CD4-positive, alpha-beta T cell treated with Interleukin-4 for 1 hour (primary cell): Measurements from ENCODE around the gene ANKRD61.
"Not testable (repeated sequence)": the region's sequence is repeated elsewhere in the genome, so short reads cannot be mapped to it uniquely, and the experiment has no call there.

Source experiments
- DNase-seq, 2 donors: peaks; one replicate each; pipeline ENCODE4 v3.0.0-alpha.2; 2020 to 2022

The ANKRD61 gene

DNA sequence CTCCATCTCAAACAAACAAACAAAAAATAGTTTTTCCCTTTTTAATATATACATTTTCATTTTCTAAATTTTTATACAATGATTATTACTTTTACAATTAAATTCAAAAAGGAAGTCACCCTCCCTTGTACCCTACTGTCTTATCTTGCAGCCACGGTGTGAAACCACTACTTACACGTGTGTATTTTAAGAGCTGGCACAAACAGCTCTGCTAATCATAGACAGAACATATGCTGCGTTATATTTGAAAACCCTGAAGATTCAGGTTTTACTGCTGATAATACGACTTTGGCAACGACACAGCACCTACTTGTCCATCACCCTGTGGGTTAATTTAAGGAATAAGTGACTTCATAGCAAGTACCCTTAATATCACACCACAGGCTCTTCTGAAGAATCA, 991 bp downstream of the ANKRD61 start:
- peak in 1 of 2 donors; percentile 17 for DNase-seq

DNA sequence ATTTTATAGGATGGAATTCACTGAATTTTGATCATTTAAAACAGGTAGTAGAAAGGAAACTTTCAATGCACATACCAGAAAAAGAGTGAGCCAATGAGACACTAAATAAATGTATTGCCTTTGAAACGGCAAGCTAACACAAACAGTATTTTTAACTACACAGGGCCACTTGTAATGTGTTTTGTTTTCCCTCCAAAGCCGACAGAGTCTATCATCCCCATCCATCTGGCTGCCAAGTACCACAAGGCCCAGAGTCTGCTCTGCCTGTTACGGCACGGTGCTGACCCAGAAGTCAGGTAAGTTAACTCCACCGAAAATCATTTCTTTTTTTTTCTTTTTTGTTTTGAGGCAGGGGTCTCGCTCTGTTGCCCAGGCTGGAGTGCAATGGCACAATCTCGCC, 1.5 kb downstream of the ANKRD61 start:
- no peak for DNase-seq

DNA sequence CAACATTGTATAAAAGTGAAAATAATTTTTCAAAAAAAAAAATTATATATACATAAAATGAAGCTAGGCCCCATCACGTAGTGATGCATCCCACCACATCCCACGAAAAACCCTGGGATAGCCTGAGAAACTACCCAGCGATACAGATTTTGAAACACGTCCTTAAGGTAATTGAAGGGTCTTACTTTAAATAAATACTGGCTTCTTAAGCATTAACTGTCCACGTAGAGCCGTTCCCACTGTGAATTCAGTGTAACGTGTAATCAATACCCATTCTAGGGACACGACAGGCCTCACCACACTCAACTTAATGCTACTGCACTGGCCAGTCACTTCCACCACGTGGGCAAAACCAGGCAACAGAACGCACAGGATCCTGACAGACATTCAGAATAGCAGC, 4.0 kb downstream of the ANKRD61 start:
- DNase-seq: no peak

DNA sequence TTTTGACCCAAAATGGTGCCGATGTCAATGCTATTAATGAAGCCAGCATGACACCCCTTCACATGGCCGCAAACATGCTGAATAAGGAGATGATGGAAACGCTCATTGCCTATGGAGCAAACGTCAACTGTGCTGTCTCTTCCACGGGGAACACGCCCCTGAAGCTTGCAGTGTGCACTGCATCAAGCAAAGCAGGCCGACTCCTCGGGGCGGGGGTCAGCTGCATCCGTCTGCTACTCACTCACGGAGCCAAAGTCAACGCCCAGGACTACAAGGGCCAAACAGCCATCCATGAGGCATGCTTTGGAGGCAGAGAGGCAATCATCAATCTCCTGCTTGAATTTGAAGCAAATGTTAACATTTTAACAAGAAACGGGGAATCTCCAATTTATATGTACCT, 4.5 kb downstream of the ANKRD61 start:
- DNase-seq: no peak

DNA sequence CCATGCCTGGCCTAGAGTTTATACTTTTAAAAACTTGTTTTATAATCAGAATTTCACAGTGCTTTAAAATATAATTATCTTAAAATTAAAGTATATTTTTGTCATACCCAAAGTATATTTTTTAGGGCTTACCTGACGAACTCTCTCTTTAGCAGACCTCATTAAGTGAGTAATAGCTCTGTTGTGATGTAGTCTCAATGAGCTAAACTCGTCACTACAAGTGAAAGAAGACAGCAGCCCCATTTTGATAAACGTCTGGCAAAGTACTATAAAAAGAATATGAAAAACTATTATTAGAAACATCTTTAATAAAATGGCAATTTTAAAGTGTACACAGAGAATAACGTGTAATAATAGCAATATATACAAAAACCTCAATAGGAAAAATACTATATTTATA, 18.6 kb downstream of the ANKRD61 start:
- no peak for DNase-seq

DNA sequence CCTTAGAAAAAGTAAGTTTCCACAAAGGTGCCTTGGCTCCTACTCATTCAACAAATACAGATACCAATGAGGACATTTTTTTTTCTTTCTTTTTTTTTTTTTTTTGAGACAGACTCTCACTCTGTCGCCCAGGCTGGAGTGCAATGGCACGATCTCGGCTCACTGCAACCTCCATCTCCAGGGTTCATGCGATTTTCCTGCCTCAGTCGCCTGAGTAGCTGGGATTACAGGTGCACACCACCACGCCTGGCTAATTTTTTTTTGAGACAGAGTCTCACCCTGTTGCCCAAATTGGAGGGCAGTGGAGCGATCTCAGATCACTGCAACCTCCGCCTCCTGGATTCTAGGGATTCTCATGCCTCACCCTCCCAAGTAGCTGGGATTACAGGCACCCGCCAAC, 20.0 kb downstream of the ANKRD61 start:
- not testable (repeated sequence) for DNase-seq

DNA sequence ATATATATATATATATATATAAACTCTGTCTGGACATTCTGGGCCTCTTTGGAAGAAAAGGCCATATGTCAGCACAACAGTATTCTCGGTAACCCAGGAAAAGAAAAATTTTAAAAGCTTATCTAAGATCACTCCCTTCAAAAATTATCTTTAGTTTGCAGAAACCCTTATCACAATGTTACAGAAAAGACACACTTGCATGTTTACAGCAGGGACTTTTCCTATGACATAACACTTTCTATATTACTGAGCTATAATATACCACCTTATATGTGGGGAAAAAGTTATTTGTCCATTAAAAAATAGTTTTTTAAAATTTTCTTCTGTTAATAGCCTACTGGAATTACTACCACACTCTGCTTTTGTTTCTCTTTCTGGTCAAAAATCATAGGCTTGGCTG, 25.4 kb downstream of the ANKRD61 start:
- DNase-seq: no peak

DNA sequence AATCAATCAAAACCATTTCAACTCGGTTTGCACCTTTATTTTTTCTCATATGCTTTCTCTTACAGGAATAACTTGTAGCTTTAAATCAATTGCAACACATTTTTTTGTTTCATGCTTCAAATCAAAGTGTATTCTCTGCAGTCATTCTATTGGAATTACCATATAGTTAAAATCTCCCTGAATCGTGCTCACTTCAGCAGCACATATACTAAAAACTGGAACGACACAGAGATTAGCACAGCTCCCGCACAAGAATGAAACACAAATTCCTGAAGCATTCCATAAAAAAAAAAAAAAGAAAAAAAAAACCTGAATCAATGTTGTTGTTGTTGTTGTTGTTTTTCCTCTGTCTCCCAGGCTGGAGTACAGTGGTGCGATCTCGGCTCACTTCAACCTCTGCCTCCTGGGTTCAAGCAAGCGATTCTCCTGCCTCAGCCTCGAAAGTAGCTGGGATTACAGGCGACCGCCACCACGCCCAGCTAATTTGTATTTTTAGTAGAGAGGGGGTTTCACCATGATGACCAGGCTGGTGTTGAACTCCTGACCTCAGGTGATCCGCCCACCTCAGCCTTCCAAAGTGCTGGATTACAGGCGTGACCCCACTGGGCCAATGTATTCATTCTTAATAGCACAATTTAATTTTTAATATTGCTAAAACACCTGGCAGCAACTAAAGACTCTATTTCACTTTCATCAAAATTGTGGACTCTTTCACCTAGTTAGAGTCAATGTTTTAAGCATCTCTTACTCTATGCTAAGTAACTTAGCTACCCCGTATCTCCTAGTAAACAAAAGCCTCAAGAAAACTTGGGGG, 26.3 kb downstream of the ANKRD61 start:
- no peak for DNase-seq

DNA sequence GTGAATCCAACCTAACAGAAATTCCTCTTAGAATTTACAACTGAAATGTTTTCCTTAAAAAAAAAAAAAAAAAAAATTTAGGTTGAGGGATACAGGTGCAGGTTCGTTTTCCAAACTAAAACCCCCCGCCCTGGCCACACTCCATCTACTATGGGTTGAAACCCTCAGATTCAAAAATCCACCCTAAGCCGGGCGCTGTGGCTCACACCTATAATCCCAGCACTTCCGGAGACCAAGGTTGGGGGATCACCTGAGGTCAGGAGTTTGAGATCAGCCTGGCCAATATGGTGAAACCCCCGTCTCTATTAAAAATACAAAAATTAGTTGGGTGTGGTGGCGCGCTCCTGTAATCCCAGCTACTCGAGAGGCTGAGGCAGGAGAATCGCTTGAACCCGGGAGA, 28.8 kb downstream of the ANKRD61 start:
- DNase-seq: not testable (repeated sequence)

DNA sequence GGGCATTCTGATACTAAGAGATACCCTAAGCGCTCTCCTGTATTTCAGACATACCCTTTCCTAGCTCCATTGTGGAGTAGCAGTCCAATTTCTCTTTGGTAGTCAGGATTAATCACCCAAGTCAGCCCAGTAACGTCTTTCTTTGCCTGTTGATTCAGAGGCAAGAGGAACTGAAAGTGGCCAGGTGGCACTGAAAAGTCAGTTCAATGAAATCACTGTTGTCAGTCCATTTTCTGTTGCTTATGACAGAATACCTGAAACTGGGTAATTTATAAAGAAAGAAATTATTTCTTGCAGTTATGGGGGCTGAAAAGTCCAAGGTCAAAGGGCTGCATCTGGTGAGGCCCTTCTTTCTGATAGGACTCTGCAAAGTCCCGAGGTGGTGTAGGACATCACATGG, 40.2 kb downstream of the ANKRD61 start:
- DNase-seq: peak in 1 of 2 donors; percentile 27

DNA sequence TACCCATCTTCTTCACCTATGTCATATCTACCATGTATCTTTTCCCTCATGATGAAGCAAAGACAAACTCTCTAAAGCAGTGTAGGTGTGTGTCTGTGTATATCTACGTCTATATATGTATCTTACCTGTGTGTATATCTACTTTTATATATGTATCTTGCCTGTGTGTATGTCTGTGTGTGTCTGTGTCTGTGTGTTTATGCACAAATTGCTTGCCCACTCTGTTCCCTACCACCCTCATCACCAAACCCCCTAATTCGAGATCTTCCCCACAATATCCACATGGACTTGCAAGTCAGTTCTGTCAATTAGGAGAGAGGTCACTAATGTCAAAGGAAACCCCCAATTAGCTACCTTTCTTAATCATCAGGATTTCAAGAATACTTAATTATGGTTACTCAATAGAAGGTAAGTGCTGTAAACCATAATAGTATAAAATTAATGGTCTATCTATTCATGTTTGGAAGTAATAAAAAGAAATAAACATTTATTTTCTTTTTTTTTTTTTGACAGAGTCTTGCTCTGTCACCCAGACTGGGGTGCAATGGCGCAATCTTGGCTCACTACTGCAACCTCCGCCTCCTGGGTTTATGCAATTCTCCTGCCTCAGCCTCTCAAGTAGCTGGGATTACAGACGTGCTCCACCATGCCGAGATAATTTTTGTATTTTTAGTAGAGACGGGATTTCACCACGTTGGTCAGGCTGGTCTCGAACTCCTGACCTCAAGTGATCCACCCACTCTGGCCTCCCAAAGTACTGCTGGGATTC, 43.6 kb downstream of the ANKRD61 start:
- no peak for DNase-seq

DNA sequence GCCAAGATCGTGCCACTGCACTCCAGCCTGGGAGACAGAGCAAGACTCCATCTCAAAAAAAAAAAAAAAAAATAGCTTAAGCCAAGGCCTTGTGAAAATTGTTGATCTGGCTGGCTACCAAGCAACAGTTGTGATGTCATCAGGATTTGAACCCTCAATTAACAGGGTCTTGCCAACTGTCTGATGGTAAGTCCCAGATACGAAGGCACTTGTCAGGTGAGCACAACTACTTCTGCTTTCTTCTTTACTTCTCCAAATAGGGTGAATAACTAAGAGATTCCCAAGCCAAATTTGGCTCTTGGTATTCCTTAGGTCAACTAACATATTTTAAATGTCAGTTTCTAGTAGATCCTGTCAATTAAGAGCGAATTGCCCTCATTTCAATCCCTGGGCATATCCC, 47.4 kb downstream of the ANKRD61 start:
- peak in 1 of 2 donors; percentile 27 for DNase-seq

DNA sequence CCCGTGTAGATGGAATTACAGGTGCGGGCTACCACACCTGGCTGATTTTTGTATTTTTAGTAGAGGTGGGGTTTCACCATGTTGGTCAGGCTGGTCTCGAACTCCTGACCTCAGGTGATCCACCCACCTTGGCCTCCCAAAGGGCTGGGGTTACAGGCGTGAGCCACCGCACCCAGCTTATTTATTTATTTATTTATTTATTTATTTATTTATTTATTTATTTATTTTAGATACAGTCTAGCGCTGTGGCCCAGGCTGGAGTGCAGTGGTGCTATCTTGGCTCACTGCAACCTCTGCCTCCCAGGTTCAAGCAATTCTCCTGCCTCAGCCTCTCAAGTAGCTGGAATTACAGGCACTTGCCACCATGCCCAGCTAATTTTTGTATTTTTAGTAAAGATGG, 51.9 kb downstream of the ANKRD61 start:
- DNase-seq: not testable (repeated sequence)
